ENCODE data around the gene TCAP. TPM values are rescaled to one million over a fixed set of nuclear protein-coding genes. Genes with fewer than 3 reads are reported as not detected.

Gene TCAP
- total RNA-seq, 2 donors from 2014 or later, result 2.1 to 2.5 TPM

- peak overlapping the region; percentile 2 to 10 for H3K27ac Mint-ChIP-seq
- H3K27me3 Mint-ChIP-seq, result no peaks in the 10 kb centered on the region
- no peak for DNase-seq (ENCODE audit: low spot score)
- no peaks in the 10 kb centered on the region for H3K9me3 Mint-ChIP-seq
- peaks cover 41 to 51% of the 10 kb centered on the region in 2 donors for H3K4me1 Mint-ChIP-seq (ENCODE audit: low read depth in 2 of 2)
- H3K36me3 Mint-ChIP-seq, result no peaks in the 10 kb centered on the region
- ATAC-seq, result no peak
- H3K4me3 Mint-ChIP-seq, result no peak overlapping the region
These were observed 16.4 kb upstream of the TCAP start for GRCh38 chr17:39648616-39649366.

- no peaks in the 10 kb centered on the region for H3K9me3 Mint-ChIP-seq
- DNase-seq (ENCODE audit: low spot score) (no peak), ATAC-seq (no peak)
- H3K27ac Mint-ChIP-seq, result peak overlapping the region; percentile 25 to 74
- no peaks in the 10 kb centered on the region for H3K36me3 Mint-ChIP-seq
- peaks cover 38 to 41% of the 10 kb centered on the region in 2 donors for H3K4me1 Mint-ChIP-seq (ENCODE audit: low read depth in 2 of 2)
- no peaks in the 10 kb centered on the region for H3K27me3 Mint-ChIP-seq
- H3K4me3 Mint-ChIP-seq, result no peak overlapping the region
These were observed 15.0 kb upstream of the TCAP start for GRCh38 chr17:39650121-39650579.

DNA sequence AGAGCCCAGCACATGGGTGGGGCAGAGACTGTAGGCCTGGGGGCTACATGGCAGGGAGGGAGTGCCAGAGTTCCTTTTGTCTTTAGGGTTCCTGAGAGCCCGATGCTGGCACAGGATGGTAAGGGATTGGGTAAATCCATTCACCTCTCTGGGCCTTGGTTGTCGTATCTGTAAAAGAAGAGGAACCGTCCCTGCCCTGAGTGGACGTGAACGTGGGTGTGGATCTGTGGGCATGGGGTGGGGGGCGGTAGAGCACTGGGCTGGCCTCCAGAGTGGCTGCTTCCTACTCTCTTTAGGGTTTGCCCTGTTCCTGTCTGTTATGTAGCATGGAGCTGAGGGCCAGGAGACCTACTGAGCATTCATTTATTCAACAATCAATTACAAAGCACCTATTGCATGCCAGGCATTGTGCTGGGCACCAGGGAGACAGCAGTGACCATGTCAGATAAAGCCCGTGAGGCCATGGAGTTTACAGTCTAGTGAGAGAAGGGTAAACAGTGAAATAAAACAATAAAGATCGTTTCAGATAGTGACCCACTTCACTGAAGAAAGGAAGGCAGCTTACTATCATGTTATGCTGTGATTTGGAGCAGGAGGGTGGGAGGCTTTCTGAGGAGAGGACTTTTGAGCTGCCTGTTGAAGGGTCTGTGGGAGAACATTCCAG, 13.1 kb upstream of the TCAP start:
- Mint-ChIP-seq H3K27ac (peak overlapping the region; percentile 25 to 74), H3K4me3 (no peak overlapping the region), H3K4me1 (ENCODE audit: low read depth in 2 of 2) (peaks cover 42 to 43% of the 10 kb centered on the region in 2 donors), H3K27me3 (no peaks in the 10 kb centered on the region), H3K36me3 (no peaks in the 10 kb centered on the region), H3K9me3 (no peaks in the 10 kb centered on the region)
- ATAC-seq (no peak), DNase-seq (ENCODE audit: low spot score) (no peak)

DNA sequence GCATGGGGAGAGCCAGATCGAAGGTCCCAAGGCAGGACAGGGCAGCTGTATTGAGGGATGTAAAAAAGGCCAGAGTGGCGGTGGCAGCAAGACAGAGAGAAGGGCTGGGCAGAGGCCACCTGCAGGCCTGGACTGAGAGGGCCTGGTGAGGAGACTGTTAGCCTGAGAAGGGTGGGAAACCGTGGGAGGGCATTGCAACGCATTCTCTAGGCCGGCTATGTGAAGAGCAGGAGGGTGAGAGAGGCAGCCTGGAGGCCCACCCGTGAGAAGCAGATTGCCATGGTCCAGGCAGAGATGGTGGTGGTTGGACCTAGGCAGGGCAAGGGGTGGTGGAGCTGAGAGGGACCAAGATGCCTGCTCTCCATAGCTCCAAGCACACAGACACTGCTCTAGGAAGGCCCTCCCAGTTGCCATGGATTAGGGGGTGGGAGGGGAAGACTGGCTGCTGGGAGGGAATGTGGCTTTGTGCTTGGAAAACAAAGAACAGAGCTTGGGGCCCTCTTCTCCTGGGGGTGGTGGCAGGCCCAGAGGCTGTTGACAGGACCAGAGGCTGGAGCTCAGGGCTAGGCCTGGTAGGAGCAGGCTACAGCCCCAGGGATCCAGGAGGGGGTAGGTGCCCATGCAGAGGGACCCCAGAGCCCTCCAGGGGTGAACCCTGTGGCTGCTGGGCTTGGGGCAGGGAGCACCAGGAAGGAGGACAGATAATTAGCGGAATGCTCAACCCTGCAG, 12.4 kb upstream of the TCAP start:
- DNase-seq (ENCODE audit: low spot score), result no peak
- Mint-ChIP-seq H3K4me3 (no peak overlapping the region), H3K4me1 (ENCODE audit: low read depth in 2 of 2) (peaks cover 40 to 43% of the 10 kb centered on the region in 2 donors), H3K9me3 (no peaks in the 10 kb centered on the region), H3K27ac (peak overlapping the region; percentile 25 to 74), H3K27me3 (no peaks in the 10 kb centered on the region), H3K36me3 (no peaks in the 10 kb centered on the region)
- peak in 1 of 2 donors; percentile 26 for ATAC-seq

DNA sequence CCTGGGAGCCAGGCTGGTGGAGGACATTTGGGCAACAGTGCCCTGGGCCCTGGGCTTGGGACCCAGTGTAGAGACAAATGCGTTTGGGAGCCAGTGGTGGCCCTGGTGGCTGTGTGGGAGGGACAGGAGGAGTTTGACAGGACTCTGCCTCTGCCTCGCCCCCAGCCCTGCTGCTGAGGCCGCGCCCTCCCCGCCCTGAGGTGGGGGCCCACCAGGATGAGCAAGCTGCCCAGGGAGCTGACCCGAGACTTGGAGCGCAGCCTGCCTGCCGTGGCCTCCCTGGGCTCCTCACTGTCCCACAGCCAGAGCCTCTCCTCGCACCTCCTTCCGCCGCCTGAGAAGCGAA, 11.9 kb upstream of the TCAP start:
- Mint-ChIP-seq H3K4me1 (ENCODE audit: low read depth in 2 of 2) (peaks cover 39 to 43% of the 10 kb centered on the region in 2 donors), H3K36me3 (no peaks in the 10 kb centered on the region), H3K4me3 (no peak overlapping the region), H3K9me3 (no peaks in the 10 kb centered on the region), H3K27ac (no peak overlapping the region), H3K27me3 (no peaks in the 10 kb centered on the region)
- peak in 1 of 2 donors; percentile 40 for ATAC-seq
- DNase-seq (ENCODE audit: low spot score), result no peak

DNA sequence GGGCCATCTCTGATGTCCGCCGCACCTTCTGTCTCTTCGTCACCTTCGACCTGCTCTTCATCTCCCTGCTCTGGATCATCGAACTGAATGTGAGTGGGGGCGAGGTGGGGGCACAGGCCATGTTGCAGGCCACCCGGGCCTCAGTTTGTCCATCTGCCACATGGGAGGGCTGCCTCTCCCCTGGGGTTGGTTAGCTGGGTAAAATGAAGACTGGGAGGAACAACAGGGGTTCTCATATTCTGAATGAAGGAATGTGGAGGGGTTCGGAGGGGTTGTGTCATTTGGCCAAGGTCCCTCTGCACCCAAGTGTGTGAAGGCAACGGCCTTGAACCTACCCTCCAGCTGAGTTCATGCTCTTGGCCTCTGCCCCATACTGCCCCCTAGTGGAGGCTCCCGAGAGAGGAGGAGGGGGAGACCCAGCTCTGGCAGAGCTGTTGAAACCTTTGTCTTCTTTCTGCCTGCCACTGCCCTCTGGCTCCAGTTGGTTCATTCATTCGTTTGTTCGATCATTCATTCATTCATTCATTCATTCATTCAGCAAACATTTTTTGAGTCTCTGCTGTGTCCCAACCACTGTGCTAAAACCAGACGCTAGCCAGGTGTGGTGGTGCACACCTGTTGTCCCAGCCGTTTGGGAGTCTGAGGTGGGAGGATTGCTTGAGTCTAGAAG, 11.4 kb upstream of the TCAP start:
- ATAC-seq (peak; percentile 72 to 83), DNase-seq (ENCODE audit: low spot score) (peak; percentile 77)
- Mint-ChIP-seq H3K4me3 (no peak overlapping the region), H3K36me3 (no peaks in the 10 kb centered on the region), H3K27me3 (no peaks in the 10 kb centered on the region), H3K4me1 (ENCODE audit: low read depth in 2 of 2) (peaks cover 37 to 39% of the 10 kb centered on the region in 2 donors), H3K9me3 (no peaks in the 10 kb centered on the region), H3K27ac (peak overlapping the region in 1 of 2 donors; percentile 45)

DNA sequence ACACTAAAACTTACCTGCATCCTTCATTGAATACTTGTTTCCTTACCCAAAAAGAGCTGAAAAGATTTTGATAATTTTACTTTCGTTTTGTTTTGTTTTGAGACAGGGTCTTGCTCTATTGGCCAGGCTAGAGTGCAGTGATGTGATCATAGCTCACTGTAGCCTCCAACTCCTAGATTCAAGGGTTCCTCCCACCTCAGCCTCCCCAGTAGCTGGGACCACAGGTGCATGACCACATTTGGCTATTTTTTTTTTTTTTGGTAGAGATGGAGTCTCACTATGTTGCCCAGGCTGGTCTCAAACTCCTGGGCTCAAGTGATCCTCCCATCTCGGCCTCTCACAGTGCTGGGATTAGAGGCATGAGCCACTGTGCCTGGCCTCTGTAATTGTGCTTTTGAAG, 10.0 kb upstream of the TCAP start:
- H3K27ac Mint-ChIP-seq, result peak overlapping the region in 1 of 2 donors; percentile 16

DNA sequence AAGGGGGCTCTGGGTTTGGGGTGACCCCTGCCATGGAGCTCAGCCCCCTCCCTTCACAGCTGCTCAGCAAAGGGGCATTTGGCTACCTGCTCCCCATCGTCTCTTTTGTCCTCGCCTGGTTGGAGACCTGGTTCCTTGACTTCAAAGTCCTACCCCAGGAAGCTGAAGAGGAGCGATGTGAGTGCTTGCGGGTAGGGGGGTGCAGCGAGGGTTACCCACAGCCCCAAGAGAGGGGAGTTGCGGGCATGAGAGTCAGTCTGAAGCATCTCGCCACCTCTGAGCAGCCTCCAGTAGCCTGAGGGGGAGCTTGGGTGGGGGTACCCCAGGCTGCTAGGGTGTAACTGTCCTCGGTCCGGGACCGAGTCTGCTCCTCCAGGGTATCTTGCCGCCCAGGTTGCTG, 6.8 kb upstream of the TCAP start:
- ATAC-seq (no peak), DNase-seq (ENCODE audit: low spot score) (no peak)
- H3K4me3 Mint-ChIP-seq, result no peak overlapping the region
- H3K9me3 Mint-ChIP-seq, result no peaks in the 10 kb centered on the region
- H3K36me3 Mint-ChIP-seq, result no peaks in the 10 kb centered on the region
- no peak overlapping the region for H3K27ac Mint-ChIP-seq
- no peaks in the 10 kb centered on the region for H3K27me3 Mint-ChIP-seq
- H3K4me1 Mint-ChIP-seq (ENCODE audit: low read depth in 2 of 2), result peaks cover 10 to 12% of the 10 kb centered on the region in 2 donors

More for the DNA sequence above, 10.0 kb upstream of the TCAP start:
- ATAC-seq (no peak), DNase-seq (ENCODE audit: low spot score) (no peak)
- H3K36me3 Mint-ChIP-seq, result no peaks in the 10 kb centered on the region
- no peak overlapping the region for H3K4me3 Mint-ChIP-seq
- no peaks in the 10 kb centered on the region for H3K9me3 Mint-ChIP-seq
- H3K27me3 Mint-ChIP-seq, result no peaks in the 10 kb centered on the region
- peaks cover 28 to 31% of the 10 kb centered on the region in 2 donors for H3K4me1 Mint-ChIP-seq (ENCODE audit: low read depth in 2 of 2)

GRCh38 chr17:39658760-39659159, 6.4 kb upstream of the TCAP start:
- Mint-ChIP-seq H3K27me3 (no peaks in the 10 kb centered on the region), H3K4me1 (ENCODE audit: low read depth in 2 of 2) (peaks cover 7 to 9% of the 10 kb centered on the region in 2 donors), H3K36me3 (no peaks in the 10 kb centered on the region), H3K4me3 (no peak overlapping the region), H3K27ac (no peak overlapping the region), H3K9me3 (no peaks in the 10 kb centered on the region)
- no peak for DNase-seq (ENCODE audit: low spot score)
- no peak for ATAC-seq

DNA sequence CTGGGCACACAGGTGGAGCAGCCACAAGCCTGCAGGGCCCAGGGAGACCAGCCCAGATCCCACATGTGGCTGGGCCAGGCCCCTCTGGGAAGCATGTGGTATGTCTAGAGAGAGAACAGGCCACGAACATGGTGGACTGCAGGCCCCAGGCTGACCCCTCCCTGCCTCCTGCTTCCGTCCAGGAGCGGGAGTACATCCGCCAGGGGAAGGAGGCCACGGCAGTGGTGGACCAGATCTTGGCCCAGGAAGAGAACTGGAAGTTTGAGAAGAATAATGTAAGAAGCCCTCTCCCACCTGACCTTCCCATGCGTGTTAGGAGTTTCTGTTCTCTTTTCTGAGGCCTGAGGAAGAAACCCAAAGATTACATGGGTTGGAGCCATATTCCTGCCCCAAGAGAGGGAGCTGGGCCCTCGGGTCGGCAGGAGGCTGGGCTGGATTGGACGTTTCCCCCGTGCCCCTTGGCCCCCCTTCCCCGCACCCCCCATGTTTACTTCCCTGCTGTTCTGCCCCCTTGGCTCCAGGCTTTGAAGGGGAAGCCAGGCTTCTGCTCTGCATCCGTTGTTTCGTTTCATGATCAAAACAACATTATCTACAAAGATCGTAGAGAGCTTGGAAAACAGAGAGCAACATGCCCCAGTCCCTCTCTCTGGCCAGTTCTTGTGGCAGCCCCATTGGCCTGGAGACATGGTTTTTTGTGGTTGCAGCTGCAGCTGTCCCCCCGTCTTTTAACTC, 5.7 kb upstream of the TCAP start:
- H3K27me3 Mint-ChIP-seq, result no peaks in the 10 kb centered on the region
- no peaks in the 10 kb centered on the region for H3K36me3 Mint-ChIP-seq
- H3K27ac Mint-ChIP-seq, result no peak overlapping the region
- DNase-seq (ENCODE audit: low spot score) (no peak), ATAC-seq (no peak)
- peaks cover 5 to 6% of the 10 kb centered on the region in 2 donors for H3K4me1 Mint-ChIP-seq (ENCODE audit: low read depth in 2 of 2)
- no peaks in the 10 kb centered on the region for H3K9me3 Mint-ChIP-seq
- H3K4me3 Mint-ChIP-seq, result no peak overlapping the region

DNA sequence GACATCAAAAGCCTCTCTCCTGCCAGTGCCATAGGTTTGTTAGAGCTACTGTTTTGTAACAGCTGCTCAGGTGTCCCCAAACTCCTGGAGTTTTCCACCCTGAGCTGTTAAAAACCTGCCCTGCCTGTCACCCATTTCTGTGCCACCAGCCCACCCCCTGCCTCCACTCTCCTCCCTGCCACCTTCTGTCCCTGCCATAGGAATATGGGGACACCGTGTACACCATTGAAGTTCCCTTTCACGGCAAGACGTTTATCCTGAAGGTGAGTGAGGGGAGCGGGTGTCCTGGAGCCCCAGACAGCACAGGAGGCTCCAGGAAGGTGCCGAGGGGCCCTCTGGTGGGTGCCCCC, 5.2 kb upstream of the TCAP start:
- no peaks in the 10 kb centered on the region for H3K36me3 Mint-ChIP-seq
- no peak overlapping the region for H3K27ac Mint-ChIP-seq
- H3K4me3 Mint-ChIP-seq, result no peak overlapping the region

DNA sequence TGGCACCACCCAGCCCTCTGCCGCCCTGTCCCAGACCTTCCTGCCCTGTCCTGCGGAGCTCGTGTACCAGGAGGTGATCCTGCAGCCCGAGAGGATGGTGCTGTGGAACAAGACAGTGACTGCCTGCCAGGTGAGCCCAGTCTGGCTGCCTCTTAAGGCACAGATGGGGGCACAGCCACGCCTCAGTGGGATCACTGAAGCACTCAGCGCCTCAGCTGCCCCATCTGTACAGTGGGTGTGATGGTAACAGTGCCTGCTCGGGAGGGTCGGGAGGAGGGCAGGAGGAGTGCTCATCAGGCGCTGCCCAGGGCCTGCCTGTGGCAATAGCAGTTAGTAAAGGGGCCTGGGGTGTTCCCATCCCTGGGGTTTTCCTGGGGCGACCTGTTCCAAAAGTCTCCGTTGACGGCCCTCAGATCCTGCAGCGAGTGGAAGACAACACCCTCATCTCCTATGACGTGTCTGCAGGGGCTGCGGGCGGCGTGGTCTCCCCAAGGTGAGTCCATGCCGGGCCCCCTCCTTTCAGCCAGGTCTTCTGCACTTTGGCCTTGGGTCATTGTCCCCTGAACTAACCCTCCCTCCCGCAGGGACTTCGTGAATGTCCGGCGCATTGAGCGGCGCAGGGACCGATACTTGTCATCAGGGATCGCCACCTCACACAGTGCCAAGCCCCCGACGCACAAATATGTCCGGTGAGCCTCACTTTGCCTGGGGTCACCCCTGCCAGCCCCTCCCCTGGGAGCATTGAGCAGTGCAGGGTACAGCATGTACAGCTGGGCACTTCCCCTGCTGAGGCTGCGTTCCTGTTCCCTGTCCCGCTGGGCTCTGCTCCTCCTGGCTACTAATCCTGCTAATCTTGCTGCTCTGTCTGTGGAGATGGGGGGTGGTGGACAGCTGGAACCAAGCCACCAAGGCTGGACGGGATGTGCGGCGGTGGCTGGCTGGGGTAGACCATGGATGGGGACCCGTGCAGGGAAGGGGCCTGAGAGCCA, 4.5 kb upstream of the TCAP start:
- DNase-seq (ENCODE audit: low spot score) (no peak), ATAC-seq (no peak)
- Mint-ChIP-seq H3K27me3 (no peaks in the 10 kb centered on the region), H3K27ac (no peak overlapping the region), H3K9me3 (no peaks in the 10 kb centered on the region), H3K4me1 (ENCODE audit: low read depth in 2 of 2) (peaks cover under 1% of the 10 kb centered on the region in 2 donors), H3K4me3 (no peak overlapping the region), H3K36me3 (no peaks in the 10 kb centered on the region)

More for the DNA sequence above, 5.2 kb upstream of the TCAP start:
- DNase-seq (ENCODE audit: low spot score) (no peak), ATAC-seq (no peak)
- H3K4me1 Mint-ChIP-seq (ENCODE audit: low read depth in 2 of 2), result peaks cover 5 to 6% of the 10 kb centered on the region in 2 donors
- no peaks in the 10 kb centered on the region for H3K9me3 Mint-ChIP-seq
- no peaks in the 10 kb centered on the region for H3K27me3 Mint-ChIP-seq
